CD4-positive, alpha-beta T cell treated with Interferon alpha-2 for 1 hour (primary cell): Measurements from ENCODE around the gene FMO5.
"Not testable (repeated sequence)": the region's sequence is repeated elsewhere in the genome, so short reads cannot be mapped to it uniquely, and the experiment has no call there.

Experiments used
- DNase-seq, 2 donors: peaks; one replicate each; pipeline ENCODE4 v3.0.0-alpha.2; 2020 to 2022

FMO5 gene

DNA sequence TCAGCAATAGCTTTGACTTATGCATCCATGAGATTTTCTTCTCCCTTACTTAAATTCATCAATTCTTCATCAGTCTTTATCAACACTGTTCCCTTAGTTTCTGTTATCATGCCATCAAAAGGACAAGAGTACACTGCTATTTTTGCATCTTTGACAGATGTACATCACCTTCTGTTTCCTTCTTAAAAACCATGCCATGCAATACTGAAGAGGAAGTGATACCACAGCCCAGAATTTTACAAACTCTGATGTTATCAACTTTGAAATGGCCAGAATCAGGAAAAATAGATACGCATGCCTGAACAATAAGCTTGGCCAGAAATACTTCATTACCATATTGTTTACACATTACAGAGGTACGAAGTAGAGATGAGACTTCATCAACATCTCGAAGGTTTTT lies 21.1 kb downstream of the FMO5 start:
- no peak for DNase-seq

DNA sequence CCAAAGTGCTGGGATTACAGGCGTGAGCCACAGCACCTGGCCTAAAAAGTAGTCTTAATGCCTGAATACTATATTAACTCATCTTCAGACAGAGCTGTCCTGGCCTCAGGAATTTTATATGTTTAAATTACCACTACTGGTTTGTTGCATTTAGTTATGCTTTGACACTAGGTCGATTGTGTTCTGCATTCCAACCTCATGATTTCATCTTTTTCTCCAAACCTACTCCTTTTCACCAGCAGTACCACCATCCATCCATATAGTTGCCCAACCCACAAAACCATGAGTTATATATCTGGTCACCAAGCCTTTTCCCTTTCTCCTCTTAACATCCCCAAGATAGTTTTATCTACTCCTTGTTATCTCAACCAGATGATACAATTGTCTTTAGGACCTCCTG lies 22.6 kb downstream of the FMO5 start:
- no peak for DNase-seq

DNA sequence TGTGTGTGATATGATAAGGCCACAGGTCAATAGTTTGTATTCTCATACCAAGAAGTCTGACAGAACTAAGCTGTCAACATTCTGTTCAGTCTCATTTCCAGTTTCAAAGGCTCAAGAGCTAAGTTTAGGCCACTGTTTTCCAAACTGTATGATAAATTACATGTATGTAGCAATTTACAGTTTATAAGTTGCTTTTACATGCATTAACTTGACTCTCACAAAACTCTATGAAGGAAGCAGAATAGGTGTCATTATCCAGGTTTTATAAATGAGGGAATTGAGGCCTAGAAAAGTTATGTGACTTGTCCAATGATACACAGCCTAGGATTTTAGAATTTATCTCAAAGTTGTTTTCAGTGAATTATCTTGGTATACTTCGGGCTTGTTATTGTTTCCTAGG lies 23.4 kb downstream of the FMO5 start:
- DNase-seq, result no peak

DNA sequence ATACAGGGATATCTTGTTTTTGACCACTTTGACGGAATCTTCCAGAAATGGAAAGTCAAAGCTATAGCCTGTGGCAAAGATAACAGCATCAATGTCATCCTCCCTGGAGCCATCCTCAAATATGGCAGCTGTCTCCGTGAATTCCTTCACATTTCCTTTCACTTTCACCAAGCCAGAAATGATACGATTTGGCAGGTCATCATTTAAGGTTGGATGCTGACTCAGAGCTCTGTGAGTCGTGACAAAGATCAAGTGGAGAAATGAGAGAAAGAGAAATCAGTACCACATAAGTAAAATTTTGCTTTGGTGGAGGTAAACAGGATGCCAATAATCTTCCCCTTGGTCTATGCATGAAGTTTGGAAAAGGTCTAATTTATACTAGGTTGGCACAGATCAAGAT lies 23.9 kb downstream of the FMO5 start:
- DNase-seq, result no peak

DNA sequence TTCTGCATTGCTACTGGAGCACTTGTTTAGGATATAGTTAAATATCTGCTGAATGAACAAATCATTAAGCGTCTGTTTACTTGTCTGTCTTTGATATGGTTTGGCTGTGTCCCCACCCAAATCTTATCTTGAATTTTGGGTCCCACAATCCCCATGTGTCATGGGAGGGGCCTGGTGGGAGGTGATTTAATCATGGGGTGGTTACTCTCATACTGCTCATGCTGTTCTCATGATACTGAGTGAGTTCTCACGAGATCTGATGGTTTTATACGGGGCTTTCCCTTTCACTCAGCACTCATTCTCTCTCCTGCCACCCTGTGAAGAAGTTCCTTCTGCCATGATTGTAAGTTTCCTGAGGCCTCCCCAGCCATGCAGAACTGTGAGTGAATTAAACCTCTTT lies 27.8 kb downstream of the FMO5 start:
- not testable (repeated sequence) for DNase-seq

DNA sequence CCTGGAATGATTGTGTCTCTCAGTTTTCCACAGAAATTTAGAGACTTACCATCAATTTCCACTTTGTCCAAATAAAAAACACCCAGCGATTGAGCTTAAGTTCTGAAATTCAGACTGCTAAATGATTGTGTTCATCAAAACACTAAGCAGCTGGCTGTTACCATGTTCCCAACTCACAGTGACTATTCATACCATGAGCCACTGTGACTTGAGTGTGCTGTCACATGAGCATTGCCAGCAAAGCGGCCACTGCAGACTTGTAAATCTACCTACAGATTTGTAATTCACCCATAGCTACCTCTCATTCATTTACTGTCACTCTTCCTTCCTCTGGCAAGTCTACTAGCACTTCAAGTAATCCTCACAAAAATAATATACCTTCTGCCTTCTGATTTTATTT lies 35.6 kb downstream of the FMO5 start:
- DNase-seq, result no peak

DNA sequence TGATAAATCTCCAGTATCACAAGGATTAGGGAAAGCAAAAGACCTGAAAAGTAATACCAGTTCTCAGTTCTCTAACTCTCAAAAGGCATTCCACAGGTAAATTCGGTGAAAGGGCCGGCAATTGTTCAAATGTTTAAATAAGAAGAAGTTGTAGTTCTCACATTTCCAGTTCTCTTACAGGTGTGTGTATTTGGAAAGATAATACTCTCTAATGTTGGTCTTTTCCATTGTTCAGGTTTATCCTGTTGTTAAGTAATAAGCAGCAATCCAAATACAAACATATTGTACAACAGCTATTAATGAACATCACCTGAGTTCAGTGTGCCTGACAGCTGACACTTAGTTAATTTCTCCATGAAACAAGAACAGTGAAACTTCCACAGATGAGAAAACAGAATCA lies 39.7 kb downstream of the FMO5 start:
- DNase-seq, result no peak

DNA sequence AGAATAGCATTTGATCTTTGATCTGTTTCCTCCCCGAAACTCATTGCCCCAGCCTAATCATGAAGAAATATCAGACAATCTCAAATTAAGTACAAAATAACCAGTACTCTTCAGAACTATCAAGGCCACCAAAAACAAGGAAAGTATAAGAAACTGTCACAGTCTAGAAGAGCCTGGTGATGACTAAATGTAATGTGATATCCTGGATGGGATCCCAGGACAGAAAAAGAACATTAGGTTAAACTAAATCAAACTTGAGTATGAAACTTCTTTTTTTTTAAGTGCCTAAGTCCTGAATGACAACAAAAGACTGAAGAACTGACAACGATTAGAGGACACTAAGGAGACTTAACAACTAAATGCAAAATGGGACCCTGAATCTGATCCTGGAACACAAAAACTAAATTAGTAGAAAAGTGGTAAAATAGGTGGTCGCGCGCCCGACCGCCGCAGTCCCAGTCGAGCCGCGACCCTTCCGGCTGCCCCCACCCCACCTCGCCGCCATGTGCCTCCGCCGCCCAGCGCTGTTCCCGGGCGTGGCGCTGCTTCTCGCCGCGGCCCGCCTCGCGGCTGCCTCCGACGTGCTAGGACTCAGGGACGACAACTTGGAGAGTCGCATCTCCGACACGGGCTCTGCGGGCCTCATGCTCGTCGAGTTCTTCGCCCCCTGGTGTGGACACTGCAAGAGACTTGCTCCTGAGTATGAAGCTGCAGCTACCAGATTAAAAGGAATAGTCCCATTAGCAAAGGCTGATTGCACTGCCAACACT lies 47.3 kb downstream of the FMO5 start:
- DNase-seq, result no peak

DNA sequence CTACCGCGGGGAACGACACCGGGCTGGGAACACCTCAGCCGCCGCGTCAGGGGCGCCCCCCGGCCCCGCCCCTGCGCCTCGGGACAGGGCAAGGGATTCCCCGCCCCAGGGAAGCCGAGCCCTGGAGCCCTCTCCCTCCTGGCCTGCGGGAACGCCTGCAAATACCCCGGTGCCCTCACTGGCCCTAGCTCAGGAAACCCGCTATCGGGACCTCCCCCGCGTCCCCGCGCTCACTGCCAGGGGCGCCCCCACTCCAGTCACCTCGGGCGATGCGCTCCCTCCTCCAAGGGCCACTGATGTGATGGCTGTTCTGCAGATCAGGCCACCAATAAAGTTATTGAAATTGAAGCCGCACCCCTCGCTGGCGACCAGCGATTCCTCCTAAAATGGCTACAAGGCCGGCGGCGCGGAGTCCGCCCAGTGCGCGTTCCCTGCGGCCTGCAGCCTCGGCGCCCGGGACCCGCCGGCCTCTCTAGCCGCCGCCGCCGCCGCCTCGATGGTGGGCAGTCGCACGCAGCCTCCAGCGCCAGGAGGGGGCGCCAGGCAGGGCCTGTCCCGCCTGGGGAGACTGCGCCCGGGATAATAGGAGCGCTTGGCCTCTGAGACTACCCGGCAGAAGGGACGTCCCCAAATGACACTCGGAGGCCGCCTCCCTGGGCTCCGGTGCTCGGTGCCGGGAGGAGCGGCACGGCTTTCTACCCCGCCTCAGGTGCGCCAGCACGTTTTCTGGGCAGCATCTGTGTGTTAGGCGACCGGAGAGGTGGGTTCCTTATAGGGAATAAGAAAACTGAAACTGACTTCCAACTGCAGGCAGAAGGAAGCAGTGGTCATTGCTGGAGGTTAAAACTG lies 52.7 kb downstream of the FMO5 start, which contains the start of gene PRKAB2:
TSS of gene PRKAB2 (minus strand) at position 303 of the 849 bp plus-strand sequence. CDS start 326 bp downstream, outside the sequence.
- DNase-seq, result peak; percentile 92 to 94

DNA sequence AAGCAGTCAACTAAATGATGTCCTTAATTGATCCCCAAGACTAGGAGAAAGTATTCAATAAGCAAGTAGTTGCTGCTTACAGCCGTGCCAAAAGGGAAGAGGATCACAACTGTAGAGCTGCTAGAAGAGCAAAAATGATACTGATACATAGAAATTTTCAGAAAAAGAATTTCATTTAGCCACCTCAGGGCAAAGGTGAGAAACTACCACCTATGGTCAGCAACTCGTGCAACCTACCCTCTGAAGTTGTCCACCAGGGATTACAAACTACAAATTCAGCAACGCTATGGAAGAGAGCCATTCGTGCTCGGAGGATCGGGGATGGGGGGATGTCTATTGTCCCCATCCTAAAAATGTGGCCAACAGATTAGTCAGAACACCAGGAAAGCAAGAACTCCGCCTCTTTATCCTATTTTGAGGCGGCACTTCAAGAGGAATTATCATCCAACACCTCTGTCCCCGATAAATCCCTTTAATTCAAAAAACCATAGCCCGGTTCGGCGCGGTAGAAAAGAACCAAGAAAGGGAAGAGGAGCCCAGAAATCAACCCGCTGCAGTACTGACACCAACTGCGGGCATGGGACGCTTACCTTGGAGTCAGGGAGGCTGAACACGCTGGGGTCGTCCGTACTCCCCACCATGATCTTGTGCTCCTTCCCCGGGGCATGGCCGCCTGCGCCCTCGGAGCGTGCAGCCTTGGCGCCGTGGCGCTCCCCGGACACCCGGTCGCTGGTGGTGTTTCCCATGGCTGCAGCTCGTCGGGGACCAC lies 53.6 kb downstream of the FMO5 start:
- no peak for DNase-seq

DNA sequence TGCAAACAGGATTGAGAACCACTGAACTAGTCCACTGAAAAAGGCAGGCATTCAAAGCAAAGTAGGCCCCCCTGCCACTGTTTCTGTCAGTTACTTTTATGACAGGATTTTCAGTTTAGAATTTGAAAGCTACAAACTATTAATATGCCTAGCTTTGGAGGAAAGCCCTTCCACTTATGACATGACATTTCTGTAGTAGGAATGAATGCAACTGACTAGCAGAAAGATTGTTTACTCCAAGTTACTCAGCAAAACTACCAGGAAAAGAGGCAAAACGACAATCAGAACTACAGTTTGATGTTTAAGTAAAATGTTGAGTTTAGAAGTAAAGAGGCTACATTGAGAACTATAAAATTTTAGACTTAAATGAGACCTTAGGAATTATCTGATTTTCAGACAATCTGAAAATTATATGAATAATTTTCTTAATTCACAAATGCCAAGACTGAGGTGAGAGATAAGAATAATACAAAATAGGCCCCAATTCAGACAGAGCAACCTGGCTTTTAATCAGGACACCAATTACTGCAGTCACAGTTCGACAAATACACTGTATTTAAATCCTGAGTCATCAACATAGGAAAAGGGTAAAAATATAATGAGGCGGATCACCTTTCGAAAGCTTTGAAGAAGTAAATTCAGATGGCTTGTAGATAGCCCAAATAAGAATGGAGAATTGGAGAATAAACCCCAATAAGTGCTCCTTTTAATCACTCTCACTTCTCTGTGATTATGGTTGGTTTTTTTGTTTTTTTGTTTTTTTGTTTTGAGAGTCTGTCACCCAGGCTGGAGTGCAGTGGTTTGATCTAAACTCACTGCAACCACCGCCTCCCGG lies 55.1 kb downstream of the FMO5 start:
- no peak for DNase-seq

DNA sequence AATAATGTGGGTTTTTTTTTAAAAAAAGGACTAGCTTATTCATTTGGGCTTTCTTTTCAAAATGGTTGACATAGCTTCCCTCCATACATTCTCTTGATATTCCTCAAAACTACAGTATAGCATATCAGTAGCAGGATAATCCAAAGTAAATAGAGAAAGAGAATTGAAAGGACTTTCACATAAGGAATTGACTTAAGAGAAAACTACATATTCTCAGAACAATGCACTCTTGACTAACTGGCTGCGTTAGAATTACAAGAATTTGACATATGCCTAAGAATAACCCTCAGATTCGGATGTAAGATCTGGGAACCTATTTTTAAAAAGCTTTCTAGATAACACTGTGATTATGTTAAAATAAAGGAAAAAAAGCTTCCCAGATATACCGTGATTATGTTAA lies 56.0 kb downstream of the FMO5 start:
- DNase-seq, result no peak

DNA sequence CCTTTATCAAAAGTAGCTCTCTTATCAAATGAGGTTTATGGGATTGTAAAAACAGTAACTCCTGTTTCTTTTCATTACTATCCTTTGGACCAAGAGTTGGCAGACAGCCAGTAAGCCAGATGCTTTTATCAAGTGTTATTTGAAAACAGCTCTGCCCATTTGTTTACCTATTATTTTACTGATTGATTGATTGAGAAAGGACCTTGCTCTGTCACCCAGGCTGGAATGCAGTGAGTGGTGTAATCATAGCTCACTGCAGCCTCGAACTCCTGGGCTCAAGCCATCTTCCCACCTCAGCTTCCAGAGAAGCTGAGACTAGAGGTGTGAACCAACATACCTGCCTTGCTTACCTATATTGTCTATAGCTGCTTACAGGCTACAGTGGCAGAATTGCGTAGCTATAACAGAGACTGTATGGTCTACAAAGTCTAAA lies 56.5 kb downstream of the FMO5 start:
- DNase-seq, result no peak

DNA sequence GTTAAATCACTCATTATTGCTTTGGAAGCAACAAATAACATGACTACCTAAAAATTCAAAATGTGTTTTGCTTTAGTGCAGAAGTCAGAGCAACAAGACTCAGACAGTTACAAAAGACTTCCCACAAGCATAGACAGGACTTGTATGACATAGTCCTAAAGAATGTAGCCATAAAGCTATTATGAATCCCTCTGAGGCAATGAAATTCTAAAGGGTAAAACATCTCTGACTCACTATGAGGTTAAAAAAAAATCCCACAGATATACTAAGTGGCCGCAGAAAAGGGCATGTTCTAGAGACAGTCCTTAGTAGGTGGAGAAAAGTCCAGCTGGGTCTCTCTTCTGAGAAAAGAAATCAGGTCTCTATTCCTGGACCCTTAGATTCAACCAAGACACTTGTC lies 57.8 kb downstream of the FMO5 start:
- DNase-seq, result no peak

DNA sequence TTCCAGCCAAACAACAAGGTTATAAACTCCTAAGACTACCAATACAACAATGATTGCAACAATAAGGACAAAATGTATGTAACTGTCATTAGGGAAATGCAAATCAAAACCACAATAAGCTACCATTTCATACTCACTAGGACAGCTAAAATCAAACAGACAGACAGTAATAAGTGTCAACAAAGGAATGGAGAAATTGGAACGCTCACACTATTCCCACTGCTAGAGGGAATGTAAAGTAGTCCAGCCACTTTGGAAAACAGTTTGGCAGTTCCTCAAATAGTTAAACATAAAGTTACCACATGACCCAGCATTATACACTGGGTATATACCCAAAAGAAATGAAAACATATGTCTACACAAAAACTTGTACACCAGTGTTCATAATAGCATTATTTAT lies 62.1 kb downstream of the FMO5 start:
- no peak for DNase-seq

DNA sequence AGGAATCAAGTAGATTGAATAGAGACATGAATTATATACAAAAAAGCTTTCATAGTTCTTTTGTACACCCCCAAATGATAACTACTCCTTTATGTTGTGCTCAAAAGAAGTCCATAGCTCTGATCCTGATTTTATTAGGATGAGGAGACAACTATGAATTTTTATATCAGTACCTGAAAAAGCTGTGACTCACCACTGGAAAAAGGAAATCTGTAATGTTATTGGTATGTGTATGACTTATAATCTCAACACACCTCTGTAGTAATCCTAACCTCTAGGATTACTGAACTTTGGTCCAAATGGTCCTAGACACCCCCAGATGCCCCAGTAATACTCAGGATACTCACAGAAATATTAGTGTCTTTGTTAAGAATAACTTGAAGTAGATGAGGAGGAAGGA lies 63.0 kb downstream of the FMO5 start:
- no peak for DNase-seq

DNA sequence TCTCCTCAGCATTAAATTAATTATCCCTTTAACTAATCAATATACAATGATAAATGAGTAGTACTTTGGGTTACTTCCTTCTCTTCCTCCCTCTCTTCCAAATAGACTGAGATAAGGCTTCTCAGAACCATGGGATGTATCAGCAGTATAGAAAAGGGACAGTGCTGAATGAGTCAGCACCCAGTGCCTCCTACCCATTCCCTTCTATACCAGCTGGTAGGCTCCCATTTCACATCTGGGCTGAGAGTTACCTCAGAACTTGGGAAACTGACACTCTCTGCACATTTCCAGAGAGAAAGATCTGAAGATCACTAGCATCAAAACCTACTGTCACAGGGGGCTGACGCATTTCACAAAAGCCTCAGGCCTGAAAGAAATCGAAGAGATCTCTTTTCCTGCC lies 68.0 kb downstream of the FMO5 start:
- not testable (repeated sequence) for DNase-seq

DNA sequence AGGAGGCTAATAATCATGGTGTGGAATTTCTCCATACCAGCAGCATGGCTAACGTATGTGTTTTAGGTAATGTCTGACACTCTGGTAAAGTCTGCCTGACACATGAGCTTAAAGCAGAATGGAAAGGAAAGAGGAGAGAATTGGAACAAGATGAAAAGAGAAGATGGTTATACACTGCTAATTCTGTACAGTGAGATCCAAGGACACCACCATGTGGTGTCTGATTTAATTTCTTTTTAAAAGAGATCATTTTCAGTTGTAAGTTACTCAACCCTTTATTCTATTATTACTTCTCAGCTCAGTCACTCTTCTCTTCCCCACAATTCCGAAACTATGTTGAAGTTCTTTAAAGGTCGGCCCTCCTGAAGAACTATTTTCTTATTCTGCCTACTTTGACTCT lies 68.5 kb downstream of the FMO5 start:
- no peak for DNase-seq

DNA sequence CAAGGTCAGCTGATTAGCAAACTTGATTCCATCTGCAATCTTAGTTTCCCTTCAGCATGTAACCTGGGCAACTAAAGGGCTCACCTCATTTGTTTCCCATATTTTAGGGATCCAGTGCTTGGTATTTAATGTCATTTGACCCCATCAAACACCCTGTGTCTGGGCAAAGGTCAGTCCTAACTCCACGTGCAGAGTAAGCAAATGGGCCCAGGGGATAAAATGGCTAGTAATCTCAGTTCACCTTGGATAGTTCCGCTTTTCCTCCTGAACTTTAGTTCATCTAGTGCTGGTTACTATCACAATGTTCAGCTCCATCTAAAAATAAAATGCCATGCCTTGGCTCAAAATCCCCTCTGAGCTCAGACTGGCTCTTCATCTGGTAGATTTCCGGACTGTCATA lies 72.4 kb downstream of the FMO5 start:
- no peak for DNase-seq

DNA sequence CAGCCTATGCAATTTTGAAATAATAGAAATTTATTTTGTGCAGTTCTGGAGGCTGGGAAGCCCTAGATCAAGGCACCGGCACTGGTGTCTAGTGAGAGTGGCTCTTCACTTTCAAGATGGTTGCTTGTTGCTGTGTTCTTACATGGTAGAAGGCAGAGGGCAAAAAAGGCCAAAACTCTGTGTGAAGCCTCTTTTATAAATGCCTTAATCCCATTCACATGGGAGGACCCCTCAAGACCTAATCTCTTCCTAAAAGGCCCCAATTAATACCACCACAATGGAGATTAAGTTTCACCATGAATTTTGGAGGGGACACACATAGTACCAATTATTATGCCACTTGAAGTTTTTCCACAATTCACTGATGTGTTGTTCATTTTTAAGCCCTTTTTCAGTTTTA lies 73.9 kb downstream of the FMO5 start:
- no peak for DNase-seq

DNA sequence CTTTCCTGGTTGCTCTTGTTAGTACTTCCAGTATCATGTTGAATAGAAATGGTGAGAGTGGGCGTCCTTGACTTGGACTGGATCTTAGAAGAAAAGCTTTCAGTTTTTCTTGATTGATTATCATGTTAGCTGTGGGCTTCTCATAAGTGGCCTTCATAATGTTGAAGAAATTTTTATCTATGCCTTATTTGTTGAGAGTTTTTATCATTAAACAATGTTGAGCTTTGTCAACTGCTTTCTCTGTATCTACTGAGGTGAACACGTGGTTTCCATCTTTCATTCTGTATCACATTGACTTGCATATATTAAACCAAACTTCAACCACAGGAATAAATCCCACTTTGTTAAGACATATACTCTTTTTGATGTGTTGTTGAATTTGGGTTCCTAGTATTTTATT lies 82.3 kb downstream of the FMO5 start:
- no peak for DNase-seq
